GM18519 (cell line): ENCODE results near the gene CD4.
"Not testable (repeated sequence)": the region's sequence is repeated elsewhere in the genome, so short reads cannot be mapped to it uniquely, and the experiment has no call there.

Experiments
- ATAC-seq: cut with Tn5 transposase; IDR thresholded peaks from one replicate; pipeline ENCODE4 v1.9.1; 2021; ENCODE audit warnings: mild to moderate bottlenecking, moderate library complexity; ENCODE audit not compliant: unreplicated experiment, low FRiP score

CD4 gene

GRCh38 chr12:6863033-6863432, 73.7 kb downstream of the CD4 start:
- ATAC-seq = no peak

GRCh38 chr12:6863586-6864321, 74.4 kb downstream of the CD4 start:
- no peak for ATAC-seq

DNA sequence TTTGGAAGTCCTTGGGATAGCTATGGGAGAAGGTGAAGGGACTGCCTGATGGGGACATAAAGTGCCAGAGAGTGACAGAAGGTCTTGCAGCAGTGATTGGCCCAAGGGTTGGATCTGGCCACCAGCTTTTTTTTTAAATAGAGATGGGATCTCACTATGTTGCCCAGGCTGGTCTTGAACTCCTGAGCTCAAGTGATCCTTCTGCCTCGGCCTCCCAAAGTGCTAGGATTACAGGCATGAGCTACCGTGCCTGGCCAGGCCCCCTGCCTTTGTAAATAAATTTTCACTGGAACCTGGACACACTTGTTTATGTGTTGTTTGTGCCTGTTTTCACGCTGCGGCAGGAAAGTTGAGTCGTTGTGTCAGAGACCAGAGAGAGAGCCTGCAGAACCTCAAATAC, 76.0 kb downstream of the CD4 start:
- not testable (repeated sequence) for ATAC-seq

- ATAC-seq = no peak
Observed at GRCh38 chr12:6866163-6866919, 77.0 kb downstream of the CD4 start.

DNA sequence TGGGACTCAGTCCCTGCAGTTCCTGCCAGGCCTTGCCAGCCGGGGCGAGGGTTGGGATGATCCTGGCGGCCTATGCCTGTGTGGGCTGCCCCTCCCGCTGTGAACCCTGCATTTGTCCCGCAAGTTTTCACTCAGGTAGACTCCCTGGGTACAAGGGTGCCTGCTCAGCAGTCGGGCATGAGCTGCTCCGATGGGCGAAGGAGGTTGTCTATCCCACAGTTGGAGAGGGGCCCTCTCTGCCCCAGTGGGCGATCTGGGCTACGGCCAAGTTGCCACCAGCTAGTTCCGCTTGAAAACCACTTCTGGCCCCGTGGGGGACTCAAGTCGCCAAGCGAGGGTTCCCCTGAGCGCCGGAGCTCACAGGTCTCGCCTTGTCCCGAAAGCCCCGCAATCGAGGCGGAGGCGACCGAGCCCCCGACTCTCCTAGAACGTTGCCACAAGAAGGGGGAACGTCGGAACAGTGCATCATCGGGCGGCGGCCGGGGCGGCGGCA, 77.6 kb downstream of the CD4 start:
- ATAC-seq = no peak

- ATAC-seq = peak; percentile 28
Observed at GRCh38 chr12:6867413-6868210, 78.3 kb downstream of the CD4 start, which contains the start of gene TPI1. Gene TPI1 (plus strand): TSS chr12:6867531. CDS start chr12:6867567, 36 bp downstream.

GRCh38 chr12:6868211-6869048, 79.1 kb downstream of the CD4 start:
- ATAC-seq = no peak

DNA sequence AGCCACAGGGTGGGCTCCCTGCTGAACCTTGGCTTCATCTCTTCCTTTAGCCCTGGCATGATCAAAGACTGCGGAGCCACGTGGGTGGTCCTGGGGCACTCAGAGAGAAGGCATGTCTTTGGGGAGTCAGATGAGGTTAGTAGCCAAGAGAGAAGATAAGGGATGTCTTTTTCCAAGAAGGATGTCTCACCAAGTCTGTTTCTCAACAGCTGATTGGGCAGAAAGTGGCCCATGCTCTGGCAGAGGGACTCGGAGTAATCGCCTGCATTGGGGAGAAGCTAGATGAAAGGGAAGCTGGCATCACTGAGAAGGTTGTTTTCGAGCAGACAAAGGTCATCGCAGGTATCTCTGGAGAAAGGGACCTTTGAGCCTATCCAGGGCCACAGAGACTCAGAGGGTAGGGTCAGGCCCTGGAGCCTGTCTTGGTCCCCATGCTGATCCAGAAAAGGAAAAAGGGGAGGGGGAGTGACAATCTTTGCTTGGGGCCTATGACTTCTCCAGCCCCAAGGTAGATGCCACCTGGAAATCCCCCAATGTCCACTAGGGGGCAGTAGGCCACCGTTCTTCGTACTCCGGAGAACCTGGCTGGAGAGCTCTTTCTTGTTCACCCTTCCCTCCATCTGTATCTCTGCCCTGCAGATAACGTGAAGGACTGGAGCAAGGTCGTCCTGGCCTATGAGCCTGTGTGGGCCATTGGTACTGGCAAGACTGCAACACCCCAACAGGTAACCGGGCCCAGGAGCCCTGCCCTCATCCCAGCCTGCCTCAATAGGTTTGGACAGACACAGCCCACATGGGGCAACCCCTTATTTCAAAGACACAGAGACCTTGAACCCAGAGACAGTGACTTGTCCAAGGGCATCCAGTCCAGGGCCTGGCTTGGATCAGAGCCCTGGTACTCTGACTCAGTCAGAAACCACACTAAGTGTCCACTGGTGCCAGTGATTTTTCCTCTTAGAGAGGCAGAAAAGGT, 80.0 kb downstream of the CD4 start:
- no peak for ATAC-seq

GRCh38 chr12:6870304-6870703, 81.0 kb downstream of the CD4 start:
- not testable (repeated sequence) for ATAC-seq
